ENCODE measurements around the gene GAB2.

DNA sequence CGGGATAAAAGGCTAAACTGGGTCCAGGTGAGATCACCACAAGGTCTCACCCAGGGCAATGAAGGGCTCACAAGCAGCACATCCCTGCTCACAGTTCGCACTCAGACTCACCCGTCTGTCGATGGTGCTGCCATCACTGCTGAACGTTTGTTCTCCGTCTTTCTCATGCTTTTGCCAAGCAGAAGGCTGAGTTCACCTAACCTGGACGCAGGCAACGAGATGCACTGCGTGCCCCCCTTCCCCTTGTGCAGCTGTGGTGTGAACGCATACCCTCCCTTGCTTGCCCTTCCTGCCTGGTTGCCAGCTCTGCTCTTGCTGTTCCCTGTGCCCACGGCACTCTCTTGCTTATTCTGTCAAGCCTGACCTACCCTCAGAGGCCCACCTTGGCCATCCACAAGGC lies 247.2 kb downstream of the GAB2 start:
- TF ChIP-seq POLR2A (IDR thresholded peaks at IDR 0.05; ENCODE audit: low read depth, low read length) (no peak), SMC3 (IDR thresholded peaks at IDR 0.05; ENCODE audit: low read depth, low read length) (no peak), MXI1 (IDR thresholded peaks at IDR 0.05; ENCODE audit: borderline replicate concordance, low read depth, low read length) (no peak), MAFK (IDR thresholded peaks at IDR 0.05; ENCODE audit: low read depth, low read length) (no peak), RAD21 (IDR thresholded peaks at IDR 0.05; ENCODE audit: low read length) (no peak), CEBPB (IDR thresholded peaks at IDR 0.05; ENCODE audit: low read depth, low read length) (no peak), CHD1 (IDR thresholded peaks at IDR 0.05; ENCODE audit: low read depth, low read length) (no peak), NFE2L2 (IDR thresholded peaks at IDR 0.05; ENCODE audit: low read depth, low read length) (no peak), RFX5 (IDR thresholded peaks at IDR 0.05; ENCODE audit: low read depth, low read length) (no peak)
- TF ChIP-seq, protein P1, sequence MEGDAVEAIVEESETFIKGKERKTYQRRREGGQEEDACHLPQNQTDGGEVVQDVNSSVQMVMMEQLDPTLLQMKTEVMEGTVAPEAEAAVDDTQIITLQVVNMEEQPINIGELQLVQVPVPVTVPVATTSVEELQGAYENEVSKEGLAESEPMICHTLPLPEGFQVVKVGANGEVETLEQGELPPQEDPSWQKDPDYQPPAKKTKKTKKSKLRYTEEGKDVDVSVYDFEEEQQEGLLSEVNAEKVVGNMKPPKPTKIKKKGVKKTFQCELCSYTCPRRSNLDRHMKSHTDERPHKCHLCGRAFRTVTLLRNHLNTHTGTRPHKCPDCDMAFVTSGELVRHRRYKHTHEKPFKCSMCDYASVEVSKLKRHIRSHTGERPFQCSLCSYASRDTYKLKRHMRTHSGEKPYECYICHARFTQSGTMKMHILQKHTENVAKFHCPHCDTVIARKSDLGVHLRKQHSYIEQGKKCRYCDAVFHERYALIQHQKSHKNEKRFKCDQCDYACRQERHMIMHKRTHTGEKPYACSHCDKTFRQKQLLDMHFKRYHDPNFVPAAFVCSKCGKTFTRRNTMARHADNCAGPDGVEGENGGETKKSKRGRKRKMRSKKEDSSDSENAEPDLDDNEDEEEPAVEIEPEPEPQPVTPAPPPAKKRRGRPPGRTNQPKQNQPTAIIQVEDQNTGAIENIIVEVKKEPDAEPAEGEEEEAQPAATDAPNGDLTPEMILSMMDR (conservative IDR thresholded peaks at IDR 0.05; ENCODE audit: low read depth, low read length) = no peak
- TF ChIP-seq, protein P2, sequence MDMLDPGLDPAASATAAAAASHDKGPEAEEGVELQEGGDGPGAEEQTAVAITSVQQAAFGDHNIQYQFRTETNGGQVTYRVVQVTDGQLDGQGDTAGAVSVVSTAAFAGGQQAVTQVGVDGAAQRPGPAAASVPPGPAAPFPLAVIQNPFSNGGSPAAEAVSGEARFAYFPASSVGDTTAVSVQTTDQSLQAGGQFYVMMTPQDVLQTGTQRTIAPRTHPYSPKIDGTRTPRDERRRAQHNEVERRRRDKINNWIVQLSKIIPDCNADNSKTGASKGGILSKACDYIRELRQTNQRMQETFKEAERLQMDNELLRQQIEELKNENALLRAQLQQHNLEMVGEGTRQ (IDR thresholded peaks at IDR 0.05; ENCODE audit: low read depth, low read length) = no peak

Measured in IMR-90 (cell line).